ENCODE measurements around the gene DHRS11. TPM values are rescaled to one million over a fixed set of nuclear protein-coding genes. Genes with fewer than 3 reads are reported as not detected.

The DHRS11 gene
- total RNA-seq, 1 experiment from 2014 or later: 27.9 TPM

GRCh38 chr17:36590082-36590481 is 1.6 kb upstream of the DHRS11 start:
- Histone ChIP-seq H2BK12ac (ENCODE audit: insufficient read length, low read depth, low read length) (no peak overlapping the region), H3K27ac (ENCODE audit: insufficient read length, low read depth, low read length) (no peak overlapping the region), H3K23me2 (ENCODE audit: insufficient read length, low read depth, low read length, poor library complexity, severe bottlenecking) (peaks cover 8% of the 10 kb centered on the region), H4K91ac (ENCODE audit: insufficient read length, low read depth, low read length) (no peak overlapping the region), H2BK20ac (ENCODE audit: low read depth, low read length, poor library complexity, severe bottlenecking) (no peak overlapping the region), H3K23ac (ENCODE audit: insufficient read length, low read depth, low read length) (no peak overlapping the region), H3K4ac (ENCODE audit: low read depth, low read length) (no peak overlapping the region), H3K79me2 (ENCODE audit: insufficient read depth, low read length) (no peaks in the 10 kb centered on the region), H3K4me1 (ENCODE audit: insufficient read depth, low read length) (no peaks in the 10 kb centered on the region; the same call in 1 of the 2 replicates), H3K56ac (ENCODE audit: insufficient read length, low read depth, low read length) (no peak overlapping the region), H4K5ac (ENCODE audit: insufficient read length, low read depth, low read length) (no peak overlapping the region), H3K9me3 (ENCODE audit: control insufficient read depth, low read depth, low read length) (no peaks in the 10 kb centered on the region), H3K14ac (ENCODE audit: insufficient read depth, low read length) (no peak overlapping the region), H3K79me1 (ENCODE audit: insufficient read depth, low read depth, low read length, poor library complexity, severe bottlenecking) (no peaks in the 10 kb centered on the region), H2AFZ (ENCODE audit: low read length) (no peak overlapping the region), H2BK120ac (ENCODE audit: low read depth, low read length, poor library complexity, severe bottlenecking) (no peak overlapping the region), H2BK5ac (ENCODE audit: insufficient read length, low read length) (no peak overlapping the region), H4K8ac (replicated peaks; ENCODE audit: insufficient read length, low read depth, low read length) (no peak overlapping the region), H4K20me1 (ENCODE audit: control insufficient read depth, insufficient read depth, insufficient read length) (no peaks in the 10 kb centered on the region), H2AK5ac (ENCODE audit: insufficient read length, low read length) (no peak overlapping the region), H3K9ac (ENCODE audit: extremely low read depth, insufficient read length, low read length) (no peak overlapping the region), H3T11ph (ENCODE audit: low read length) (no peak overlapping the region), H3K4me2 (ENCODE audit: insufficient read depth, insufficient read length, low read length) (no peak overlapping the region), H3K27me3 (ENCODE audit: insufficient read depth, low read length) (no peaks in the 10 kb centered on the region), H2BK15ac (ENCODE audit: low read depth, low read length) (no peak overlapping the region), H3K18ac (ENCODE audit: insufficient read length, low read depth, low read length) (no peak overlapping the region)
- Mint-ChIP-seq H3K4me3 (no peak overlapping the region), H3K4me1 (peaks cover 25 to 26% of the 10 kb centered on the region in 2 experiments), H3K9me3 (no peaks in the 10 kb centered on the region), H3K36me3 (ENCODE audit: insufficient read depth in 1 of 3, low read depth in 3 of 3) (peaks cover 11 to 44% (median 32%) of the 10 kb centered on the region in 3 experiments; a peak in 6 of 7 replicates), H3K27ac (no peak overlapping the region), H3K27me3 (ENCODE audit: low read depth) (no peaks in the 10 kb centered on the region)
- DNase-seq: no peak
- WGBS (ENCODE audit: extremely low coverage, insufficient read length, low lambda C conversion rate): no CpG with 5 or more reads among the region's 2 CpGs
- TF ChIP-seq CTCF (conservative IDR thresholded peaks at IDR 0.05): no peak

Measured in H9 (cell line).